NCI-H1694 treated with DMSO at 0.1 percent for 48 hours (cell line): ENCODE data around the gene TPT1.
A peak's percentile ranks its signal among the peaks of the same experiment; 100 is the strongest.

Source experiments
- DNase-seq: peaks from one replicate; lab custom pipeline; 2025; lab: John Stamatoyannopoulos, UW

Gene TPT1

GRCh38 chr13:45333977-45334922 lies 6.7 kb downstream of the TPT1 start:
- no peak for DNase-seq

GRCh38 chr13:45333251-45333976 lies 7.6 kb downstream of the TPT1 start:
- DNase-seq = no peak

- DNase-seq = no peak
Measured at GRCh38 chr13:45332831-45333219, 8.2 kb downstream of the TPT1 start.

- no peak for DNase-seq
Measured at GRCh38 chr13:45332036-45332830, 8.8 kb downstream of the TPT1 start.

- DNase-seq = no peak
Measured at GRCh38 chr13:45331692-45332035, 9.3 kb downstream of the TPT1 start.

GRCh38 chr13:45331123-45331619 lies 9.8 kb downstream of the TPT1 start:
- DNase-seq = no peak

GRCh38 chr13:45328661-45329111 lies 12.3 kb downstream of the TPT1 start:
- no peak for DNase-seq

- no peak for DNase-seq
Measured at GRCh38 chr13:45327253-45327955, 13.6 kb downstream of the TPT1 start.

- DNase-seq = no peak
Measured at GRCh38 chr13:45325806-45326205, 15.2 kb downstream of the TPT1 start.

- DNase-seq = no peak
Measured at GRCh38 chr13:45320876-45321629, 19.9 kb downstream of the TPT1 start.

- no peak for DNase-seq
Measured at GRCh38 chr13:45316996-45317395, 24.0 kb downstream of the TPT1 start.

GRCh38 chr13:45316338-45316737 lies 24.6 kb downstream of the TPT1 start:
- DNase-seq = no peak

GRCh38 chr13:45315520-45316167 lies 25.3 kb downstream of the TPT1 start:
- DNase-seq = no peak

GRCh38 chr13:45314822-45315221 lies 26.2 kb downstream of the TPT1 start:
- no peak for DNase-seq

GRCh38 chr13:45310341-45311131 lies 30.4 kb downstream of the TPT1 start:
- DNase-seq = peak; percentile 42

- DNase-seq = no peak
Measured at GRCh38 chr13:45306966-45307365, 34.0 kb downstream of the TPT1 start.

GRCh38 chr13:45305079-45305478 lies 35.9 kb downstream of the TPT1 start:
- DNase-seq = no peak

- no peak for DNase-seq
Measured at GRCh38 chr13:45303866-45304265, 37.1 kb downstream of the TPT1 start.

GRCh38 chr13:45303026-45303425 lies 38.0 kb downstream of the TPT1 start:
- no peak for DNase-seq
